Prostate gland (tissue), 2 donors: Measurements from ENCODE around the gene MPZL2.

Source experiments
- CTCF ChIP-seq, 4 experiments: fragments of 200-600 bp in 2 of 4; fragments of 450-650 bp in 2 of 4; sonication (generic) in 2 of 4; IDR thresholded peaks; 1 replicate in 3 of 4; 2 replicates in 1 of 4; pipeline ENCODE4 v1.5.1; 2016 to 2019; ENCODE audit warnings: antibody characterized with exemption in 4 of 4, mild to moderate bottlenecking in 2 of 4, moderate library complexity in 2 of 4
- POLR2A ChIP-seq: fragments of 450-650 bp; IDR thresholded peaks from one replicate; pipeline ENCODE4 v1.6.1; 2016; ENCODE audit warnings: antibody characterized with exemption, mild to moderate bottlenecking

- no peak for TF ChIP-seq CTCF (IDR thresholded peaks at IDR 0.05)
- TF ChIP-seq POLR2A = no peak
These were observed 48.8 kb downstream of the MPZL2 start for GRCh38 chr11:118215262-118215661.
